Measurements from ENCODE around the gene UNC93A. TPM values are rescaled to one million over a fixed set of nuclear protein-coding genes. Genes with fewer than 3 reads are reported as not detected.
"Not testable (repeated sequence)": the region's sequence is repeated elsewhere in the genome, so short reads cannot be mapped to it uniquely, and the experiment has no call there.

The UNC93A gene
- total RNA-seq, 1 donor from 2014 or later, result not detected

DNA sequence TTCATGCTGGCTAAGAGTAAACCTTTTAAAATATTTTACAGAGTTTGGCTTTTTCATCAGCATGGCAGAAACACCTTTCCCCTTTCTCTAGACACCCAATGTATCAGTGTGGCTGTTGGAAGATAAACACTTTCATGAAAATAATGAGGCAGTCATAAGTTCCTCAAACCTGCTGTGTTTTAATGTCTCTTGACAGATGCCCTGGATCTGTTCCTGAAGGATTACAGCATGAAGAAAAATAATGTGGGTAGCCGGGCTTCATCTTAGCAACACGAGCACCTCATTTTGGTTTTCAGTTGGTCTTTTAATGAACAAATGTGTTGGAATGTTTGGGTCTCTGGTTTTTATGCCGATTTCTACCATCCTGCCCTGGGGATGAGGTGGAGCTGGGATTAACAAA lies 45.5 kb upstream of the UNC93A start:
- Histone ChIP-seq H3K4me1 (no peaks in the 10 kb centered on the region), H3K4me3 (no peak overlapping the region), H3K36me3 (no peaks in the 10 kb centered on the region), H3K27me3 (ENCODE audit: low read depth) (peaks cover 5% of the 10 kb centered on the region), H3K27ac (no peak overlapping the region), H3K9me3 (no peaks in the 10 kb centered on the region)
- TF ChIP-seq, protein P1, sequence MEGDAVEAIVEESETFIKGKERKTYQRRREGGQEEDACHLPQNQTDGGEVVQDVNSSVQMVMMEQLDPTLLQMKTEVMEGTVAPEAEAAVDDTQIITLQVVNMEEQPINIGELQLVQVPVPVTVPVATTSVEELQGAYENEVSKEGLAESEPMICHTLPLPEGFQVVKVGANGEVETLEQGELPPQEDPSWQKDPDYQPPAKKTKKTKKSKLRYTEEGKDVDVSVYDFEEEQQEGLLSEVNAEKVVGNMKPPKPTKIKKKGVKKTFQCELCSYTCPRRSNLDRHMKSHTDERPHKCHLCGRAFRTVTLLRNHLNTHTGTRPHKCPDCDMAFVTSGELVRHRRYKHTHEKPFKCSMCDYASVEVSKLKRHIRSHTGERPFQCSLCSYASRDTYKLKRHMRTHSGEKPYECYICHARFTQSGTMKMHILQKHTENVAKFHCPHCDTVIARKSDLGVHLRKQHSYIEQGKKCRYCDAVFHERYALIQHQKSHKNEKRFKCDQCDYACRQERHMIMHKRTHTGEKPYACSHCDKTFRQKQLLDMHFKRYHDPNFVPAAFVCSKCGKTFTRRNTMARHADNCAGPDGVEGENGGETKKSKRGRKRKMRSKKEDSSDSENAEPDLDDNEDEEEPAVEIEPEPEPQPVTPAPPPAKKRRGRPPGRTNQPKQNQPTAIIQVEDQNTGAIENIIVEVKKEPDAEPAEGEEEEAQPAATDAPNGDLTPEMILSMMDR (IDR thresholded peaks at IDR 0.05), result no peak
- no peak for ATAC-seq
- intact Hi-C loops (cut with DNase I), result no loop called here
- no peak for DNase-seq

DNA sequence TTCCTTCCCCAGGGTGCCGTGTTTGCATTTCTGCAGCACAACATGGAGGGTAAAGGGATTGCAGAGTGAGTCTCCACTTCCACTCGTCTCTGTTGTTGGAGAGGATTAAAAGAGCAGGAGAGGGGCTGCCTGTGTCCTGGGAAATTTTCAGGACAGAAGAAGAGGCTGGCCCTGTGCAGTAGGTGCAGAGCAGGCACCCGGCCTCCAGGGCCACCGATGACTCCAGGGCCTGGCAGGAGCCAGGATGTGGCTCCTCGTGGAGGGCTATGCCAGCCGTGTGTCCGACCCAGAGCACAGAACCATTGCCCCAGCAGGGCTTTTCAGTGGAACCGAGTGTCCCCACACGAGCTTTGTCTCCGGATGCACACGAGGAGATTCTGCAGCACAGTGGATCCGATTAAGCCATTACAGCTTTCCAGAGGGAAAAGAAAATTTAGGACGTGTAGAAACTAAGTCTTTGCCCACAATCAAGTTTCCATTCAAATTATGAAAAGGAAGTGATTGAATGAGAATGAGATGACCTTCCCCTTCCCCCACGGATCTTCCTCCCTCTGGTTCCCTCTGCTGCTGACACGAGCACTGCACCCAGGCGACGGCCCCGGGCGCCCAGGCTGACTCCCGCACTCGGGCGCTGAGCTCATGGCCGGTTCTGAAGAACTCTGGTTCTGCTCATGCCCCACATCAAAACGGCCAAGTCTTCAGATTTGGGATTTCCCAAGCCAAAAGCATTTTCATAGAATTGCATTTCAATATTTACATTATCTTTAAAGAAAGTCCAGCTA lies 43.1 kb upstream of the UNC93A start:
- DNase-seq, result no peak
- Histone ChIP-seq H3K27me3 (ENCODE audit: low read depth) (peaks cover 5% of the 10 kb centered on the region), H3K27ac (no peak overlapping the region), H3K4me3 (no peak overlapping the region), H3K36me3 (no peaks in the 10 kb centered on the region), H3K4me1 (no peaks in the 10 kb centered on the region), H3K9me3 (no peaks in the 10 kb centered on the region)
- TF ChIP-seq, protein P1 (IDR thresholded peaks at IDR 0.05), result no peak
- no peak for ATAC-seq
- intact Hi-C loops (cut with DNase I), result no loop called here

DNA sequence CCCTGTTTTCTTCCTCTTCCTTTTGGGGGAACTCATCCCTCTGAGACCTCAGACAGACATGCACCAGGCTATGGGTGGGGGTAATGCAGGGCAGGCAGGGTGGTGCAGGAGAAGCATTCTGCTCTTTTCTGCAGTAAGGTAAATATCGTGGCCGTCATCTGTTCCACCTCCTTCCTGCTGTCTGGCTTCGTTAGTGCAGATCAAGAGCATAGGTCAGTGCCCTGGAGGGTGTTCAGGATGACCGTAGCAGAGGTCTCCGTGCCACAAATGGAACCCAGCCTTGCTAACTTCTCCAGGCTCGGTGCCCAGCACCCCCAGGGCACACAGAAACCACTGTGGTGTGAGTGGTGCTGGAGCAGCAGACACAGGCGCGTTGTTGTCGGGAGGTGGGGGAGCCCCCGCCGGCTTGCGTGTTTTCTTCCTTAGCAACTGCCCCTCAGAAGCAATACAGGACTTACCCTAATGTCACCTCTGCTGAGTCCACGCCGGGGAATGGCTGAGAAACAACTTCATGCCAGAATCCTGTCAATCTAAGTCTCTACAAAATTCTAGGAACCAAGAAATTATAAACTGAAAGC lies 42.1 kb upstream of the UNC93A start:
- intact Hi-C loops (cut with DNase I); H3K27me3 ChIP-seq (ENCODE audit: low read depth); H3K4me3 ChIP-seq; H3K36me3 ChIP-seq; ATAC-seq; DNase-seq; H3K9me3 ChIP-seq; H3K4me1 ChIP-seq; H3K27ac ChIP-seq: not testable (repeated sequence)

DNA sequence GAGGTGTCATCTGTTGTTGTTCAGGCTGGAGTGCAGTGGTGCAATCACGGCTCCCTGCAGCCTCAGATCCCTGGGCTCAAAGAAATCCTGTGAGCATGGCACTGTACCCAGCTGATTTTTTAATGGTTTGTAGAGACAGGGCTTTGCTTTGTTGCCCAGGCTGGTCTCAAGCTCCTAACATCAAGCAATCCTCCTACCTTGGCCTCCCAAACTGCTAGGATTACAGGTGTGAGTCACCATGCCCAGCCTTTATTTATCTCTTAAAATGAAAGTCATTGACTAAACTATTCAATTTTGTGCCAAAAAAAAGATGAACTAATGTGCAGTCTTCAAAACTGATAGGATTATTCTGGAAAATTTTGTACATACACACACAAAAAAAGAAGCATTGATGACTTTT lies 38.8 kb upstream of the UNC93A start:
- TF ChIP-seq, protein P1 (IDR thresholded peaks at IDR 0.05), result no peak
- Histone ChIP-seq H3K27ac (no peak overlapping the region), H3K27me3 (ENCODE audit: low read depth) (peaks cover 5% of the 10 kb centered on the region), H3K36me3 (no peaks in the 10 kb centered on the region), H3K9me3 (peaks cover 5% of the 10 kb centered on the region), H3K4me3 (no peak overlapping the region), H3K4me1 (no peaks in the 10 kb centered on the region)
- DNase-seq, result no peak
- ATAC-seq, result no peak
- intact Hi-C loops (cut with DNase I), result no loop called here

DNA sequence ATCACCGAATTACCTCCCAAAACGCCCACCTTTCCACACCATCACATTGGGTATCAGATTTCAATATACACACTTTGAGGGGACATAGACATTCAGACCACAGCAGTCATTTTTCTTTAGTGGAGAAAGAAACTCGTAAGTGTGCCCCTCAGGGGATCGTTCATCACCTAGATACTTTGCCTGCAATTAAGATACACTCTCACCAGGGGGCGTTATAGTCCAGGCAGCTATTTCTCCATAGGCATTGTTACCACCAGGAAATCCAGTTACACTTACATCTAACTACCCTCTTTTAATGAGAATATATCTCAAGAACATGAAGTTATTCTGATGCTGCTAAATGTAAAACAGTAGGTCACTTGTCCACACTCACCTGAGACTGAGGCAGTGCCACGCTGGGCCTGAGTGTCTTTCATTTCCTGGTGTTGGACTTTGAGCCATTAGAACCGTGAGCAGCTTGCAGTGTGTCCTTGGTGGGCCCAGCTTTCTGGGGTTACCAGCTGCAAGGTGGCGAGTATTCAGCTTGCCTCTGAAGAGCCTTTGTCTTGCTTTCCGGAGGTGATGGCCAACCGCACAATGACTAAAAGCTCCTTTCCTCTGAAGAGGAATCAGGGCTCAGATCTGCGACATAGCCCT lies 35.1 kb upstream of the UNC93A start:
- DNase-seq (no peak), ATAC-seq (no peak)
- Histone ChIP-seq H3K9me3 (peaks cover 5% of the 10 kb centered on the region), H3K27me3 (ENCODE audit: low read depth) (no peaks in the 10 kb centered on the region), H3K4me1 (no peaks in the 10 kb centered on the region), H3K36me3 (no peaks in the 10 kb centered on the region), H3K27ac (no peak overlapping the region), H3K4me3 (no peak overlapping the region)
- intact Hi-C loops (cut with DNase I), result no loop called here
- TF ChIP-seq, protein P1 (IDR thresholded peaks at IDR 0.05), result no peak

DNA sequence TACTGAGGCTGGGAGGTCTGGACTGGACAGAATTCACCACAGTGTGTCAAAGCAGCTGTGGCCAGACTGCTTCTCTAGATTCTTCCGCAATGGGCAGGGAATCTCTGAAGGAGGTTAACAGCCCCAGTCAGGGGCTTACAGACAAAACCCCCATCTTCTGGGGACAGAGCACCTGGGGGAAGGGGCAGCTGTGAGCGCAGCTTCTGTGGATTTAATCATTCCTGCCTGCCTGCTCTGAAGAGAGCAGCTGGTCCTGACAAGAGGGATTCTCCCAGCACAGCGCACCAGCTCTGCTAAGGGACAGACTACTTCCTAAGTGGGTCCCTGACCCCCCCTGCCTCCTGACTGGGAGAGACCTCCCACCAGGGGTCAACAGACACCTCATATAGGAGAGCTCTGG lies 32.5 kb upstream of the UNC93A start:
- H3K4me1 ChIP-seq, result no peaks in the 10 kb centered on the region
- peaks cover 5% of the 10 kb centered on the region for H3K9me3 ChIP-seq
- intact Hi-C loops (cut with DNase I), result no loop called here
- H3K4me3 ChIP-seq, result no peak overlapping the region
- no peaks in the 10 kb centered on the region for H3K27me3 ChIP-seq (ENCODE audit: low read depth)
- TF ChIP-seq, protein P1 (IDR thresholded peaks at IDR 0.05), result no peak
- ATAC-seq, result no peak
- H3K27ac ChIP-seq, result no peak overlapping the region
- H3K36me3 ChIP-seq, result no peaks in the 10 kb centered on the region
- no peak for DNase-seq

DNA sequence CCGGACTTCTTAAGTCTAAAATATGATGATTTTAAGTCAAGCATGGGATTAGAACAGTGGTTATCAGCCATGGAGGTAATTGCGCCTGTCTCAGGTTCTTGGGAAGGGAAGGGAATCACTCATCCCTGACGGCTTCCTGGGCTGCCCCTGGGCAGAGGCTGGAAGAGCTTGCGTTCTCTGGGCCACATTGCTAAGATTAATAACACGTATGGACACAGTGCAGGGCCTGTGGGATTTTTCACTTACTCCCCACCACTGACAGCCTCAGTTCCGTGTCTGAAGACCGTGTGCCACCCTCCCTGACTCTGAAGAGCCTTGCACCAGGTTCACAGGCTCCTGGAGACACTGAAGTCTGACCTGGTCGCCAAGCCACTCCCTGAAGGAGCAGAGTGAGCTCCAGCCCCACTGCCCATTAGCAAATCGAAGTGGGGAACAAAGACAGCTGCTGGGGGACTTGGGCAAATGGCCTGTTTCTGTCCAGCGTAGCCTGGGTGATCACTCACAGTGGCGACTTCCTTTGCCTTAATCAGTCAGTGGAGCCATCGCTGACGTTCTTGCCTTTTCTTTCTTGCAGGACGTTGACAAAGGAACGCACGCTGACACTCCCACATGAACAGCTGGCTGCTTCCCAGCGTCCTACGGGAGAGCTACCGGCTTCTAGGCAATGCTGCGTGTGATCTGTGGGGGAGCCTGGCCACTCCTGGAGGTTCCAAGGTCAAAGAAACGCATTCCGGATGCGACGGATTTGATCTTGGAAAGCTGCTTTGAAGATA lies 24.9 kb upstream of the UNC93A start:
- intact Hi-C loops (cut with DNase I); H3K4me1 ChIP-seq; H3K27ac ChIP-seq; H3K4me3 ChIP-seq; H3K9me3 ChIP-seq; H3K27me3 ChIP-seq (ENCODE audit: low read depth); H3K36me3 ChIP-seq; DNase-seq: not testable (repeated sequence)
- ATAC-seq, result peak in 1 of 2 donors; percentile 45
